IPS DF 19.7 (cell line): ENCODE data around the gene HDAC2.
"Not testable (repeated sequence)": the region's sequence is repeated elsewhere in the genome, so short reads cannot be mapped to it uniquely, and the experiment has no call there.

ENCODE experiments used
- DNase-seq: peaks from one replicate; pipeline ENCODE4 v3.0.0-alpha.2; 2013; ENCODE audit warnings: low read depth, low spot score

Gene HDAC2

DNA sequence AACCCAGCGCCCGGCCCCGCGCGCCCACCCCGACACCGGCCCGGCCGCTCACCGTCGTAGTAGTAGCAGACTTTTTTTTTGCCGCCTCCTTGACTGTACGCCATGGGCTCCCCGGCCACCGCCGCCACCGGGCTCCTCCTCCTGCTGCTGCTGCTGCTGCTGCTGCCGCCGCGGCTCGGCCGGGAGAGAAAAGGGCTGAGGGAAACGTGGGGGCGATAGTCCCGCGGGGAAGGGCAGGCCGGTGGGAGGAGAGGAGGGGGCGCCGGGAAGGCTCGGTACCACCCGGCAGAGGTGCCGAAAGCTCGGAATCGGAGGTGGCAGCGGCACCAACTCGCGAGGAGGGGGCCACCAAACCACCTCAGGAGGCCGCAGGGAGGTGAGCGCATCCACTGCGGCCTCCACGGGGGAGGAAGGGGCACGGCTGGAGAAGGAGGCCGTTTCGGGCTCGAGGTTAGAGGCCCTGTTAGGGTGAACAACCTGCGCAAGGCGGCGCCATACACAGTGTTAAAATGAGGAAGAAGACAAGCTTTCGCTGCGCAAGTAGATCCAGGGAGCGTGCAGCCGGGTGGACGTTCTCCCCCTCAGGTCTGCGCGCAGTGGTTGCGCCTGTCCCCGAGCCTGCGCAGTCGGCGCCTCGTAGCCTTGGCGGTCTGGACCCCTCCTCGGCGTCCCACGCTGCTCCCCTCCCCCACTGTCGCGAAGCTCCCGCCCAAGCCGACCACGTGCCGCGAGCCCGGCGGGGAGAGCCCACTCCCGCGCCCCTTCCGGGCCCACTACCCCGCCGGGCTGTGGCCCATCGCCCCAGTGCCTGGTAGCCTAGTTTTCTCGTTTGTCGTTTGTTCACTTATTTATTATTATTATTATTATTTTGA, at the start of gene HDAC2:
Gene HDAC2 (minus strand): TSS at position 344 of the 872 bp plus-strand sequence. CDS start 240 bp downstream, at position 104.
- DNase-seq, result peak; percentile 48

DNA sequence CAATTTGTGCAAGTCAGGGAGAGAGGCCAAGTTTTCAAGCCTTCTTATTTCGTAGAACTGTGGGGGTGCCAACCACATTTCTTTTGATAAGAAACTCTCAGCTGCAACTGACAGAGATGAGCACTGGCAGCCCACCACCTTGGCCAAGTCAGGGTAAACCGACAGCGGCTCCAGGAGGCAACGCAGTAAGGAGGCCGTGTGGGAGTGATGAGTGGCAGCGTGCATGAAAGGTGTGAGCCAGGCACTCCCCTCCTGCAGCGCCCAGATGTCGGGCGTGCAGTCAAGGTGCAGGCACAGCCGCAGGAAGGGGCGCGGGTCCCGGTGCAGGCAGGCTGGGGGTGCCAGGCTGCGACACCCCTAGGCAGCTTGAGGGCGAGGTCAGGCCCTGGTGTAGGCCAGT, 49.2 kb upstream of the HDAC2 start:
- no peak for DNase-seq

DNA sequence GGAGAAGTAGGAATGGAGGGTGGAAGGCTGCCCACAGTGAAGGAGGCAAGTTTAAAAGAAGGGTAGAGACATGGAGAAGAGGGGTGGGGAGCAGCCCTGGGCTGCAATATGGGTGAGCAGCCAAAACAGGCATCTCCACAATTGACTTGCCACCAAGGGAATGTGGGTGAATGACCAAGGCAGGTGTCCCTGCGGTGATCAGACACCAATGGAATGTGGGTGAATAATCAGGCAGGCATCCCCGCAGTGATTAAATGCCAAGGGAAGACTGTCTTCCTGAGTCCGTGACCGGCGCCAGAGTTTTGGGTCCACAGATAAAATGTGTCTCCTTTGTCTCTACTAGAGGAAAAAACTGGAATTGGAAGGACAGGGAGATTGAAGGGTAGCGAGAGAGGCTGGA, 46.2 kb upstream of the HDAC2 start:
- DNase-seq, result not testable (repeated sequence)

DNA sequence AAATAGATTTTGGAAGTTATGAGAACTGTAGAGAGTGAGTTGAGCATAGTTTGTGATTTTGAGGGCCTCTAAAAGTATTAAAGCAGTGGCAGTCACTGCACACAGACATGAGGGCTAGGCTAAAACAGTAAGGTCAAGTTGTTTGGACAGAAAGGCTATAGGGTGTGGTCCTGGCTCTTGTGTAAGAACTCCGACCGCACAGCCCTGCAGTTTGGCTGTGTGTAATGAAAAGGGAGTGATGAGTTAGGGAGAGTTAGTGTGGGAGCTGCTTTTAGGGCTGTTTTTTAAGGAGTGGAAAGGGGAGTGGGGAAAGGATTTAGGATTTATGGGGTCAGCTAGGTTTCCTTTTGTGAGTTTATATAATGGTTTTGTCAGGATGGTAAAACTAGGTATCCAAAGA, 43.2 kb upstream of the HDAC2 start:
- DNase-seq, result not testable (repeated sequence)

DNA sequence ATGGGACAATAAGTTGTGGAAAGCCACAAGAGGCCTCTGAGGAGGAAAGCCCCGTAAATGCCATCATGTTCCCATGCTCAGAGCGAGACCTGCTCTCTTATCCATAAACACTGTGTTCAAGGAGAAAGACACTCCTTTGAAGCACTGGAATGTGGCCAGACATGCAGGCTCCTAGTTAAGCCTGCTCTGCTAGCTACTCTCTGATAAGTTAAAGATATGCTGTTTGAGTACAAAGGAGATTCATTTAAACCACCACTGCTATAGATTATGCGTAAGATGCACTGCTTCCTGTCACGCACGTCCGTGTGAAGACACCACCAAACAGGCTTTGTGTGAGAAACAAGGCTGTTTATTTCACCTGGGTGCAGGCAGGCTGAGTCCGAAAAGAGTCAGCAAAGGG, 40.5 kb upstream of the HDAC2 start:
- DNase-seq, result not testable (repeated sequence)

DNA sequence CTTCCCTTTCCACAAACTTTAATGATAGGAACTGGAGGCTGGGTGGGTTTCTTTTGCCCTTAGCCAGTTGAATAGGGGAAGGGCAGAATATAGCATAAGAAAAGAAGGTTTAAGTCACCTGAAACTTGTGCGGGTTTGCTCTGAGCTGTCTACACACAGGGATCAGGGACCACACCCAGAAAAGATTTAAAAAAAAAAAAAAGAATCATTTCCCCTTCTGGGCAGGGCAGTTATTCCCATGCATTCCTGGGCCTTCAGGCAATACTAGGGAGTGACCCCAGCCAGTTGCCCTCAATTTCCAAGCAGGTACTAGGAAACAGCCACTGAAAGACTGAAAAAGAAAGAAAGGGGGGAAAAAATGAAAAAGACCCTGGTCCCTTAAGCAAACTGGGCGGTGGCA, 39.6 kb upstream of the HDAC2 start:
- no peak for DNase-seq

- no peak for DNase-seq
Observed at GRCh38 chr6:114009192-114009591, 38.2 kb upstream of the HDAC2 start.

- DNase-seq, result no peak
Observed at GRCh38 chr6:114008331-114008730, 37.4 kb upstream of the HDAC2 start.

- no peak for DNase-seq
Observed at GRCh38 chr6:114007516-114007915, 36.6 kb upstream of the HDAC2 start.

GRCh38 chr6:114001354-114001753, 30.4 kb upstream of the HDAC2 start:
- DNase-seq, result no peak

GRCh38 chr6:114000069-114000468, 29.1 kb upstream of the HDAC2 start:
- no peak for DNase-seq

DNA sequence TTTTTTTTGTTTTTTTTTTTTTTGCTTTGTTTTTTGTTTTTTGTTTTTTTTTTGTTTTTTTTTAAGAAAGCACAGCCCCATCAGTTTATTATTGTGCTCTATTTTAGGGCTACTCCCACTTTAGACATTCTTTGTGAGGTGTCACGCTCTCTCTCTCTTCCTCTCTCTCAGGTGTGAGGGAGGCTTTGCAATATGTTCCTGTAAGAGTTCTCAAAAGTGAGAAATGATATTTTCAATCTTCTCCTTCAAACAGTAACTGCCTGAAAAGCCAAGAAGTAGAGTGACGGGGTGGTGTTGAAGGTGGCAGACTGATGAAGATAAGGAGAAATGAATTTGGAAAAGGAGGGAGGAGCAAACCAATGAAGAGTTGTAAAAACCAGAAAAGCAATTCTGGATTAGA, 28.3 kb upstream of the HDAC2 start:
- no peak for DNase-seq

- DNase-seq, result no peak
Observed at GRCh38 chr6:113998811-113999210, 27.9 kb upstream of the HDAC2 start.

- no peak for DNase-seq
Observed at GRCh38 chr6:113997116-113997515, 26.2 kb upstream of the HDAC2 start.

DNA sequence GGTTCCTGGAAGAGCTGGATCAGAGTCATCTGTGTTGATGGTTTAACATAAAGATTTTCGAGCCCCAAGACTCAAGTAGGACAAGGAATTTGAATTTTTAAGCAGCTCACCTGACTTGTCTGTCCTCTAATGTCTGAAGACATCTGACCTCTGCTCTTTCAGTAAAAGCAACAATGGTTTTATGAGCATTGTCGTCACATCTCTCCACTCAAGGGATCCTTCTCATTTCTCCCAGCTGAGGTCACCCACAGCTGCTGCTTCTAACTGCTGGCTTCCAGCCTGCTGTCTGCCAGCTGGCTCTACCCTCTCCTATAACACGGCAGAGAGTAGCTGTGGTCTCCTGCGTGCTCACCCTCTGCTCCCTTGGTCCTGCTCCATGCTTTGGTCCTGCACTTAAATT, 24.7 kb upstream of the HDAC2 start:
- DNase-seq, result no peak

GRCh38 chr6:113994934-113995342, 24.0 kb upstream of the HDAC2 start:
- DNase-seq, result no peak

GRCh38 chr6:113989675-113990074, 18.7 kb upstream of the HDAC2 start:
- DNase-seq, result no peak

DNA sequence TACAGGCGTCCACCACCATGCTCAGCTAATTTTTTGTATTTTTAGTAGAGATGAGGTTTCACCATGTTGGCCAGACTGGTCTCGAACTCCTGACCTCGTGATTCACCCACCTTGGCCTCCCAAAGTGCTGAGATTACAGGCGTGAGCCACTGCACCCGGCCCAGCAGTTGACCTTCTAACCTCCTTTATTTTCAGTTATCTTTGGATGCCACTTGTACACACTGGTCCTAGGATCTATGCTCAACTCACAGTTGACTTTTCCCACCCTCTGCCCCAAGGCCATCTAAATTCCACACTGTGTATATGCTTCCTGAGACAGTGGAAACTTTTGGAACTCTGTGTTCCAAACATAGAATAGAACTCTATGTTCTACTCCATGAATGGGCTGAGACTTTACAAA, 11.7 kb upstream of the HDAC2 start:
- not testable (repeated sequence) for DNase-seq

- no peak for DNase-seq
Observed at GRCh38 chr6:113982055-113982550, 11.2 kb upstream of the HDAC2 start.

DNA sequence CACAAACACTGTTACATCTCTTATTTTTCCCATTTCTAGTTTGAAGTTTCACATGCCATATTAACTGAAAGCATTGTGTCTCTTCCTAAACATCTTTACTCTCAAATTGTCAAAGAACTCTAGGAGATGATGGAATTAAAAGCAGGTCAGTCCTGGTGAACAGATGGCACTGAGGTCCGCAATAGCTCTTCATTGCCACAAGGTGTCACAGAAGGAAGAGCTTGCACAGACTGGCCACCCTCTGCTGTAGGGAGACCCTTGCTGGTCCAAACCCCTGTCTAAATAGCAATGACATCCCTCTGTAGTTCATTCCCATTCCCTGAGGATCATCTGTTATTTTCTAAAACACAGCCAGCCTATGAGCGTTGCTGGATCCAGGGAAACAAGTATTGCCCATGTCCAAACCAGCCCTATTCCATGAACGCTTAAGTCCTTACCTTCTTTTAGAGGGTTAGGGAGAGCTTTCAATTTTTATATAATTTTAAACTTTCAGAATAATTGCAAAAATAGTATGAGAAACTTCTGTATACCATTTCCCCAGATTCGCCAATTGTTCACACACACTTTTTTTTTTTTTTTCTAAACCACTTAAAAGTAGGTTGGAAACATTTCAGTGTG, 10.1 kb upstream of the HDAC2 start:
- DNase-seq, result peak; percentile 56

DNA sequence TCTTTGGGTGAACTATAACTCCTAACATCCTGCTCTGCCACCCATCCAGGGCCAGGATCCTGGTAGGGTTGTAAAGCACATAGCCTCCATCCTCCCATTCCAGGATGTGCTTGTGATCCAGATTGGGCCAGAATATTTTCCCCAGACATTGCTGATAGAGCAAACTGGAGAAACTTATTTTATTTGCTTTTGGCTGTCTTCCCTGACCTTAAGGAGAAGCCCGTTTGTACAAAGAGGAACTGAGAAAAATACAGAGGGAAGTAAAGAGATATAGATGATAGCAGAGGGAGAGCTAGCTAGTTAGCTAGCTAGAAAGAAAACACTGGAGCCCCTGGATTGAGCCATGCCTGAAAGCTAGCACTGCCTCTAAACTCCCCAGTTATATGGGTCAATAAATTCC, 9.0 kb upstream of the HDAC2 start:
- DNase-seq, result no peak

GRCh38 chr6:113978084-113978675, 7.2 kb upstream of the HDAC2 start:
- no peak for DNase-seq

DNA sequence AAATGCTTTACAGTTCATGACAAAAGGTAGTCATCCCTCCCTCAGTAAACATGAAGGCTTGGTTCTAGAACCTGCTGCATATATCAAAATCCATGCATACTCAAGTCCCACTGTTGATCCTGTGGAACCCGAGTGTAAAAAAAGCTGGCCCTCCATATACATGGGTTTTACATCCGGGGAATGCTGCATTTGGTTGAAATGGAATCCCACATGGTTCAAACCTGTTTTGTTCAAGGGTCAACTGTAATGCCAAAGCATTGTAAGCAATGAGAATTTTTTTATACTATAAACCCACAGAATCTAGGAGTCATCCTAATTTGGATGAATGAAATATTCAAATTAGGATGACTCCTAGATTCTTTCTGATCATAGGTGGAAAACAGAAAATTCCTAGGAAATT, 5.9 kb upstream of the HDAC2 start:
- no peak for DNase-seq
